GM23338 (cell line): ENCODE measurements around the gene LYSMD4. TPM values are rescaled to one million over a fixed set of nuclear protein-coding genes. Genes with fewer than 3 reads are reported as not detected.

Experiments used
- ATAC-seq: fragments of 200-7000 bp; cut with Tn5 transposase; 3 replicates; pipeline ENCODE4 v1.9.1; 2020
- DNase-seq: peaks from one replicate; pipeline ENCODE4 v3.0.0-alpha.2; 2015; ENCODE audit warnings: low spot score
- H2AFZ ChIP-seq: fragments of 200-600 bp; sonication (generic); 2 replicates; pipeline ENCODE4 v1.8.0; 2016; ENCODE audit warnings: antibody characterized with exemption, mild to moderate bottlenecking, moderate library complexity
- H3F3A ChIP-seq: fragments of 200-600 bp; sonication (generic); replicated peaks from 2 replicates; pipeline ENCODE4 v1.8.0; 2017; ENCODE audit warnings: antibody characterized with exemption, mixed run types, low read depth
- H3K27ac ChIP-seq: fragments of 200-600 bp; sonication (generic); 2 replicates; pipeline ENCODE4 v1.6.1; 2016; ENCODE audit warnings: low read depth
- H3K27me3 ChIP-seq: fragments of 200-600 bp; sonication (generic); 2 replicates; pipeline ENCODE4 v1.8.0; 2016; ENCODE audit warnings: mild to moderate bottlenecking, mixed run types, moderate library complexity; ENCODE audit not compliant: insufficient read depth
- H3K36me3 ChIP-seq: fragments of 200-600 bp; sonication (generic); 2 replicates; pipeline ENCODE4 v1.8.0; 2016; ENCODE audit warnings: mild to moderate bottlenecking; ENCODE audit not compliant: insufficient read depth
- H3K4me1 ChIP-seq: fragments of 200-600 bp; sonication (generic); 2 replicates; pipeline ENCODE4 v1.8.0; 2016; ENCODE audit warnings: mild to moderate bottlenecking, moderate library complexity; ENCODE audit not compliant: insufficient read depth
- H3K4me2 ChIP-seq: fragments of 200-600 bp; sonication (generic); 2 replicates; pipeline ENCODE4 v1.7.1; 2017; ENCODE audit warnings: mixed run types
- H3K4me3 ChIP-seq: fragments of 200-600 bp; sonication (generic); 2 replicates; pipeline ENCODE4 v1.6.1; 2016; ENCODE audit warnings: mixed run types
- H3K79me2 ChIP-seq: fragments of 200-600 bp; sonication (generic); replicated peaks from 2 replicates; pipeline ENCODE4 v1.8.0; 2017; ENCODE audit warnings: mild to moderate bottlenecking; ENCODE audit not compliant: insufficient read depth
- H3K9me2 ChIP-seq: fragments of 200-600 bp; sonication (generic); 2 replicates; pipeline ENCODE4 v1.8.0; 2017; ENCODE audit not compliant: insufficient read depth
- H4K20me1 ChIP-seq: fragments of 200-600 bp; sonication (generic); replicated peaks from 2 replicates; pipeline ENCODE4 v1.8.0; 2017; ENCODE audit warnings: mild to moderate bottlenecking; ENCODE audit not compliant: insufficient read depth
- H3K27ac Mint-ChIP-seq: 2 replicates; pipeline ENCODE4 v1.8.0; 2020; ENCODE audit warnings: inconsistent platforms, mild to moderate bottlenecking, moderate library complexity, mixed read lengths
- H3K27me3 Mint-ChIP-seq: 3 replicates; pipeline ENCODE4 v1.8.0; 2022; ENCODE audit warnings: low read depth, mild to moderate bottlenecking, moderate library complexity, mixed read lengths, inconsistent platforms; ENCODE audit not compliant: insufficient read depth, poor library complexity
- H3K36me3 Mint-ChIP-seq: 3 replicates; pipeline ENCODE4 v1.8.0; 2021; ENCODE audit warnings: low read depth, mild to moderate bottlenecking, inconsistent platforms, moderate library complexity, mixed read lengths
- H3K4me1 Mint-ChIP-seq: 3 replicates; pipeline ENCODE4 v1.8.0; 2020; ENCODE audit warnings: mild to moderate bottlenecking, inconsistent platforms, mixed read lengths
- H3K4me3 Mint-ChIP-seq: 3 replicates; pipeline ENCODE4 v1.8.0; 2021; ENCODE audit warnings: moderate library complexity, mild to moderate bottlenecking, inconsistent platforms, mixed read lengths
- H3K9me3 Mint-ChIP-seq: 3 replicates; pipeline ENCODE4 v1.8.0; 2020; ENCODE audit warnings: moderate library complexity, mild to moderate bottlenecking, inconsistent platforms, mixed read lengths
- CREB1 ChIP-seq: fragments of 250-450 bp; sonication (Bioruptor Pico); IDR thresholded peaks from 2 replicates; pipeline ENCODE4 v1.5.0; 2020; ENCODE audit warnings: low read depth, mild to moderate bottlenecking, moderate library complexity
- CTCF ChIP-seq, 2 experiments: fragments of 200-600 bp in 1 of 2; sonication (generic) in 1 of 2; conservative IDR thresholded peaks; 2 replicates each; pipeline versions ENCODE4 v1.5.1 to v1.6.1; 2016 to 2017; ENCODE audit warnings: antibody characterized with exemption in 2 of 2, low read depth in 2 of 2, mild to moderate bottlenecking in 2 of 2, moderate library complexity in 1 of 2
- ETS1 ChIP-seq: IDR thresholded peaks from 2 replicates; pipeline ENCODE4 v1.6.1; 2016; ENCODE audit warnings: antibody characterized with exemption
- EZH2 ChIP-seq: fragments of 200-600 bp; sonication (generic); IDR thresholded peaks from one replicate; pipeline ENCODE4 v1.8.0; 2017; ENCODE audit warnings: antibody characterized with exemption, mild to moderate bottlenecking, low read depth; ENCODE audit not compliant: unreplicated experiment
- JUNB ChIP-seq: IDR thresholded peaks from one replicate; pipeline ENCODE4 v1.6.1; 2016; ENCODE audit warnings: antibody characterized with exemption; ENCODE audit not compliant: unreplicated experiment
- NANOG ChIP-seq: IDR thresholded peaks from 2 replicates; pipeline ENCODE4 v1.6.1; 2016; ENCODE audit warnings: antibody characterized with exemption, borderline replicate concordance
- POLR2AphosphoS5 ChIP-seq: IDR thresholded peaks from 2 replicates; pipeline ENCODE4 v1.6.1; 2016; ENCODE audit warnings: antibody characterized with exemption, low read depth
- REST ChIP-seq: IDR thresholded peaks from one replicate; pipeline ENCODE4 v1.6.1; 2018; ENCODE audit warnings: antibody characterized with exemption; ENCODE audit not compliant: unreplicated experiment
- STAT1 ChIP-seq: IDR thresholded peaks from one replicate; pipeline ENCODE4 v1.6.1; 2016; ENCODE audit warnings: antibody characterized with exemption; ENCODE audit not compliant: unreplicated experiment
- polyA plus RNA-seq: library from polyadenylated mRNA; unstranded; fragments of >200 nt; fragmentation: Nextera tagmentation; extraction: Ambion mirVana; gene quantifications from 2 replicates; pipeline ENCODE4 v1.2.1, GENCODE V29; 2016
- total RNA-seq: library from RNA; depleted of rRNA; stranded (reverse); fragments of >200 nt; shearing (Covaris generic); gene quantifications from 2 replicates; pipeline ENCODE4 v1.2.3, GENCODE V29; 2014

Gene LYSMD4
- total and polyA plus RNA-seq, 2 experiments from 2014 or later: 7.5 to 23.8 TPM

- H3K9me2 ChIP-seq: no peaks in the 10 kb centered on the region
- Mint-ChIP-seq H3K4me3 (no peak overlapping the region), H3K36me3 (peaks cover 10% of the 10 kb centered on the region; the same call in 2 of the 3 replicates), H3K27ac (no peak overlapping the region), H3K27me3 (peaks cover 1% of the 10 kb centered on the region), H3K4me1 (peaks cover 21% of the 10 kb centered on the region), H3K9me3 (no peaks in the 10 kb centered on the region)
- H3K27ac ChIP-seq: no peak overlapping the region
- H3K36me3 ChIP-seq: no peaks in the 10 kb centered on the region; the same call in none of the 2 replicates
- H3K79me2 ChIP-seq: no peaks in the 10 kb centered on the region
- H3K4me1 ChIP-seq: peaks cover 4% of the 10 kb centered on the region; the same call in 1 of the 2 replicates
- DNase-seq: no peak
- no peaks in the 10 kb centered on the region; the same call in 1 of the 2 replicates for H4K20me1 ChIP-seq
- H3K27me3 ChIP-seq: no peaks in the 10 kb centered on the region
- TF ChIP-seq CTCF (conservative IDR thresholded peaks at IDR 0.05; ENCODE audit: low read depth in 2 of 2) (no peak), POLR2AphosphoS5 (no peak), JUNB (no peak), NANOG (no peak), EZH2 (no peak), CREB1 (CRISPR knock-in tag) (no peak), REST (no peak), ETS1 (no peak), STAT1 (no peak)
- no peak overlapping the region for H3K4me2 ChIP-seq
- no peak overlapping the region for H3K4me3 ChIP-seq
- no peak for ATAC-seq
- no peak overlapping the region for H2AFZ ChIP-seq
- H3F3A ChIP-seq: no peaks in the 10 kb centered on the region
These were observed 23.8 kb downstream of the LYSMD4 start for GRCh38 chr15:99709243-99709986.
